ENCODE measurements around the gene SLC12A7. TPM values are rescaled to one million over a fixed set of nuclear protein-coding genes. Genes with fewer than 3 reads are reported as not detected.

SLC12A7 gene
- total RNA-seq, 1 donor from 2014 or later = 30.5 TPM

DNA sequence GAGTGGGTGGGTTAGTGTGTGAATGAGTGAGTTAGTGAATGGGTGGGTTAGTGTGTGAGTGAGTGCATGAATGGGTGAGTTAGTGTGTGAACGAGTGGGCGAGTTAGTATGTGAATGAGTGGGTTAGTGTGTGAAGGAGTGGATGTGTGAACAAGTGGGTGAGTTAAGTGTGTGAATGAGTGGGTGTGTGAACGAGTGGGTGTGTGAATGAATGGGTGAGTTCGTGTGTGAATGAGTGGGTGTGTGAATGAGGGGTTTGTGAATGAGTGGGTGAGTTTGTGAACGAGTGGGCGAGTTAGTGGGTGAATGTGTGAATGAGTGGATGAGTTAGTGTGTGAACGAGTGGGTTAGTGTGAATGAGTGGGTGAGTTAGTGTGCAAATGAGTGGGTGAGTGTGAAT lies 69.2 kb downstream of the SLC12A7 start:
- Mint-ChIP-seq H3K4me3 (ENCODE audit: unreplicated experiment) (no peak overlapping the region), H3K36me3 (ENCODE audit: low read depth, unreplicated experiment) (peaks cover 4% of the 10 kb centered on the region), H3K9me3 (ENCODE audit: unreplicated experiment) (peaks cover 25% of the 10 kb centered on the region)

GRCh38 chr5:1041225-1042143 lies 70.4 kb downstream of the SLC12A7 start:
- no peak overlapping the region for H3K9ac ChIP-seq (ENCODE audit: low read length)
- H3K4me1 ChIP-seq (ENCODE audit: insufficient read depth, low read length) = no peaks in the 10 kb centered on the region
- H2AFZ ChIP-seq (ENCODE audit: low read depth, low read length) = no peak overlapping the region
- FAIRE-seq (no peak), DNase-seq (ENCODE audit: low read depth) (no peak)
- no peaks in the 10 kb centered on the region for H4K20me1 ChIP-seq (ENCODE audit: insufficient read depth, low read length)
- peaks cover 4% of the 10 kb centered on the region for H3K36me3 Mint-ChIP-seq (ENCODE audit: low read depth, unreplicated experiment)
- H3K79me2 ChIP-seq (ENCODE audit: insufficient read depth, low read length) = no peaks in the 10 kb centered on the region
- H3K36me3 ChIP-seq (ENCODE audit: insufficient read depth, low read length) = no peaks in the 10 kb centered on the region
- H3K27me3 ChIP-seq (ENCODE audit: insufficient read depth, low read length) = no peaks in the 10 kb centered on the region
- no peak overlapping the region for H3K4me3 Mint-ChIP-seq (ENCODE audit: unreplicated experiment)
- peaks cover 27% of the 10 kb centered on the region for H3K27me3 Mint-ChIP-seq (ENCODE audit: low read depth, unreplicated experiment)
- no peak overlapping the region for H3K27ac ChIP-seq (ENCODE audit: low read depth, low read length)
- H3K9me3 ChIP-seq (ENCODE audit: insufficient read depth, low read depth, low read length) = peaks cover 32% of the 10 kb centered on the region
- H3K27ac Mint-ChIP-seq (ENCODE audit: unreplicated experiment) = no peak overlapping the region
- H3K4me1 Mint-ChIP-seq (ENCODE audit: low read depth, unreplicated experiment) = no peaks in the 10 kb centered on the region
- peaks cover 23% of the 10 kb centered on the region for H3K9me3 Mint-ChIP-seq (ENCODE audit: unreplicated experiment)
- H3K4me2 ChIP-seq (ENCODE audit: low read length) = no peak overlapping the region
- H3K4me3 ChIP-seq (ENCODE audit: insufficient read depth, low read depth, low read length) = no peak overlapping the region
- TF ChIP-seq, protein P1, sequence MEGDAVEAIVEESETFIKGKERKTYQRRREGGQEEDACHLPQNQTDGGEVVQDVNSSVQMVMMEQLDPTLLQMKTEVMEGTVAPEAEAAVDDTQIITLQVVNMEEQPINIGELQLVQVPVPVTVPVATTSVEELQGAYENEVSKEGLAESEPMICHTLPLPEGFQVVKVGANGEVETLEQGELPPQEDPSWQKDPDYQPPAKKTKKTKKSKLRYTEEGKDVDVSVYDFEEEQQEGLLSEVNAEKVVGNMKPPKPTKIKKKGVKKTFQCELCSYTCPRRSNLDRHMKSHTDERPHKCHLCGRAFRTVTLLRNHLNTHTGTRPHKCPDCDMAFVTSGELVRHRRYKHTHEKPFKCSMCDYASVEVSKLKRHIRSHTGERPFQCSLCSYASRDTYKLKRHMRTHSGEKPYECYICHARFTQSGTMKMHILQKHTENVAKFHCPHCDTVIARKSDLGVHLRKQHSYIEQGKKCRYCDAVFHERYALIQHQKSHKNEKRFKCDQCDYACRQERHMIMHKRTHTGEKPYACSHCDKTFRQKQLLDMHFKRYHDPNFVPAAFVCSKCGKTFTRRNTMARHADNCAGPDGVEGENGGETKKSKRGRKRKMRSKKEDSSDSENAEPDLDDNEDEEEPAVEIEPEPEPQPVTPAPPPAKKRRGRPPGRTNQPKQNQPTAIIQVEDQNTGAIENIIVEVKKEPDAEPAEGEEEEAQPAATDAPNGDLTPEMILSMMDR (IDR thresholded peaks at IDR 0.05; ENCODE audit: insufficient read depth, low read depth, low read length) = no peak
- TF ChIP-seq EZH2 (IDR thresholded peaks at IDR 0.05; ENCODE audit: insufficient read depth, low read length) = no peak

More for the DNA sequence above, 69.2 kb downstream of the SLC12A7 start:
- no peak overlapping the region for H3K27ac ChIP-seq (ENCODE audit: low read depth, low read length)
- H3K4me3 ChIP-seq (ENCODE audit: insufficient read depth, low read depth, low read length) = no peak overlapping the region
- no peaks in the 10 kb centered on the region for H3K4me1 ChIP-seq (ENCODE audit: insufficient read depth, low read length)
- Mint-ChIP-seq H3K27me3 (ENCODE audit: low read depth, unreplicated experiment) (peaks cover 18% of the 10 kb centered on the region), H3K27ac (ENCODE audit: unreplicated experiment) (no peak overlapping the region), H3K4me1 (ENCODE audit: low read depth, unreplicated experiment) (no peaks in the 10 kb centered on the region)
- no peak for FAIRE-seq
- no peak for TF ChIP-seq EZH2 (IDR thresholded peaks at IDR 0.05; ENCODE audit: insufficient read depth, low read length)
- TF ChIP-seq, protein P1 (IDR thresholded peaks at IDR 0.05; ENCODE audit: insufficient read depth, low read depth, low read length) = no peak
- no peaks in the 10 kb centered on the region for H3K27me3 ChIP-seq (ENCODE audit: insufficient read depth, low read length)
- H3K36me3 ChIP-seq (ENCODE audit: insufficient read depth, low read length) = no peaks in the 10 kb centered on the region
- no peak overlapping the region for H2AFZ ChIP-seq (ENCODE audit: low read depth, low read length)
- no peak overlapping the region for H3K9ac ChIP-seq (ENCODE audit: low read length)
- H3K9me3 ChIP-seq (ENCODE audit: insufficient read depth, low read depth, low read length) = peaks cover 42% of the 10 kb centered on the region
- H3K79me2 ChIP-seq (ENCODE audit: insufficient read depth, low read length) = no peaks in the 10 kb centered on the region
- H4K20me1 ChIP-seq (ENCODE audit: insufficient read depth, low read length) = no peaks in the 10 kb centered on the region
- no peak for DNase-seq (ENCODE audit: low read depth)
- no peak overlapping the region for H3K4me2 ChIP-seq (ENCODE audit: low read length)

DNA sequence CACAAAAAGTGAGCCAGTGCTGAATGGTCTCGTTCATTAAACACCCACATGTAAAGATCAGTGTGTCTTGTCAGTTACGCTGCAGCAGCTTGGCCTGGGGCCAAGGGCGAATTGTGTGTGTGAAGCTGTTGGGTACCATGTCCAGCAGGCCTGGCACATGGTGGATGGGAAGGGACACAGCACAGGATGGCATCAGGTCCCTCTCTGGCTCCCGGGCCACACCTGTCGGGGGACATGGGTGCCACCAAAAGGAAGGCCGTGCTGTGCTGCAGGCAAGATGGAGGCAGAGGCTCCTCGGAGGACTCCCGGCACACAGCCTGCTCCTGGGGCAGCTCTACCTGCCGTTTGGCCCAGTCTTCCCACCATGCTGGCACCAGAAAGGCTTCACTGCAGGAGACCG lies 71.3 kb downstream of the SLC12A7 start:
- Histone ChIP-seq H3K4me1 (ENCODE audit: insufficient read depth, low read length) (no peaks in the 10 kb centered on the region), H3K9me3 (ENCODE audit: insufficient read depth, low read depth, low read length) (peaks cover 30% of the 10 kb centered on the region), H3K4me3 (ENCODE audit: insufficient read depth, low read depth, low read length) (no peak overlapping the region), H2AFZ (ENCODE audit: low read depth, low read length) (no peak overlapping the region), H3K27ac (ENCODE audit: low read depth, low read length) (no peak overlapping the region), H3K36me3 (ENCODE audit: insufficient read depth, low read length) (no peaks in the 10 kb centered on the region), H3K27me3 (ENCODE audit: insufficient read depth, low read length) (no peaks in the 10 kb centered on the region), H3K4me2 (ENCODE audit: low read length) (no peak overlapping the region), H4K20me1 (ENCODE audit: insufficient read depth, low read length) (no peaks in the 10 kb centered on the region), H3K79me2 (ENCODE audit: insufficient read depth, low read length) (no peaks in the 10 kb centered on the region), H3K9ac (ENCODE audit: low read length) (no peak overlapping the region)
- peaks cover 4% of the 10 kb centered on the region for H3K36me3 Mint-ChIP-seq (ENCODE audit: low read depth, unreplicated experiment)
- H3K27ac Mint-ChIP-seq (ENCODE audit: unreplicated experiment) = no peak overlapping the region
- H3K4me1 Mint-ChIP-seq (ENCODE audit: low read depth, unreplicated experiment) = no peaks in the 10 kb centered on the region
- FAIRE-seq = no peak
- peaks cover 28% of the 10 kb centered on the region for H3K27me3 Mint-ChIP-seq (ENCODE audit: low read depth, unreplicated experiment)
- H3K9me3 Mint-ChIP-seq (ENCODE audit: unreplicated experiment) = peaks cover 22% of the 10 kb centered on the region
- TF ChIP-seq EZH2 (IDR thresholded peaks at IDR 0.05; ENCODE audit: insufficient read depth, low read length) = no peak
- TF ChIP-seq, protein P1 (IDR thresholded peaks at IDR 0.05; ENCODE audit: insufficient read depth, low read depth, low read length) = no peak
- DNase-seq (ENCODE audit: low read depth) = no peak
- H3K4me3 Mint-ChIP-seq (ENCODE audit: unreplicated experiment) = no peak overlapping the region

Data from astrocyte (in vitro differentiated cells and primary cell).